HG02981 (cell line): ENCODE data around the gene COG3.

ENCODE experiments used
- ATAC-seq: cut with Tn5 transposase; IDR thresholded peaks from one replicate; pipeline ENCODE4 v1.9.1; 2021; ENCODE audit warnings: mild to moderate bottlenecking, moderate library complexity; ENCODE audit not compliant: unreplicated experiment

COG3 gene

DNA sequence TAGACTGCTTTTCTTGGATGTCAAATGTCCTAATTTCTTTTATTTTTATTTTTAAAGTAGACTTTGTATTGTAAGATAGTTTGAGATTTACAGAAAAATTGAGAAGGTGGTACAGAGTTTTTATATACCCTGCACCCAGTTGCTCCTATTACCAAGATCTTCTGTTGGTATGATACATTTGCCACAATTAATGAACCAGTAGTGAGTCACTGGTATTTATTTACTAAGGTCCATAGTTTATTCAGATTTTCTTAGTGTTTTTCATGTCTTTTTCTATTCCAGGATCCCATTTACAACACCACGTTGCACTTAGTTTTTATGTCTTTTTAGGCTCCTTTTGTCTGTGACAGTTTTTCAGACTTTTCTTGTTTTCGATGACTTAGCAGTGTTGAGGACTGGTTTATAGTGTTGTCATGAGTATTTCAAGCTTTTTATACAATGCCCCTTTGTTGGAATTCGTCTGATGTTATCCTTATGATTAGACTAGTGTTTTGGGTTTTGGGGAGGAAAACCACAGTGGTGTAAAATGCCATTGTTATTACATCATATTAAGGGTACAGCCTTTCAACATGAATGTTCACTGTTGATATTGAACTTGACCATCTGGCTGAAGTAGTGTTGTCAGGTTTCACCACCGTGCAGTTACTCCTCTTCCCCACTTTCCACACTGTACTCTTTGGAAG is 35.9 kb downstream of the COG3 start:
- ATAC-seq, result no peak

DNA sequence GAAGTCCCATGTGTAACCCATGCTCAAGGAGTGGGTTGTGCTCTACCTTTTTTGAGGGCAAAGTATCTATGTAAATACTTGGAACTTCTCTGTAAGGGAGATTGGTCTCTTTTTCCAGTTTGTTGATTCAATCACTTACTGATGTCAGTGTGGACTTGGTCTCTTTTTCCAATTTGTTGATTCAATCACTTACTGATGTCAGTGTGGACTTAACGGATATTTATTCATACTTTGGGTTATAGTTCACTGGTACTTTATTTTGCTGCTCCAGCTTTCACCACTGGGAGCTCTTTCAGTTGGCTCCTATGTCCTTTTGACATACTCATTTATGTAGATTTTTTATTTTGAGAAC is 36.4 kb downstream of the COG3 start:
- ATAC-seq, result no peak

DNA sequence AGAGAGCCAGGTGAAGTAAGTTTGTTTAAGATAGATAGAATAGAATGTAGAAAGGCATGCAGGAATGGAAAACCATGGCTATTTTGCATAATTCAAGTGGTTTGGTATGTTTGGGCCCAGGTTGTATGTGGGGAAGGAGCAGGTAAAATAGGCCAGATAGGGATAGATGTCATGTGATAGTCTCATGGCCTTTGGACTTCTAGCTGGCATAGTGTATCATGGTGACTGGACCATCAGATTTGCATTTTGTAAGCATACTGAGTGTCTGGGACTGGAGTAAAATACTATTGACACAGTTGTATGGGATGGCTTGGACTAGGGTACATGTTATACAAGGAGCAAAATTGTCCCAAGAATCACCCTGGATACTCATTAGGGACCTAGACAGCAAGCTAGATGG is 38.9 kb downstream of the COG3 start:
- ATAC-seq, result no peak

DNA sequence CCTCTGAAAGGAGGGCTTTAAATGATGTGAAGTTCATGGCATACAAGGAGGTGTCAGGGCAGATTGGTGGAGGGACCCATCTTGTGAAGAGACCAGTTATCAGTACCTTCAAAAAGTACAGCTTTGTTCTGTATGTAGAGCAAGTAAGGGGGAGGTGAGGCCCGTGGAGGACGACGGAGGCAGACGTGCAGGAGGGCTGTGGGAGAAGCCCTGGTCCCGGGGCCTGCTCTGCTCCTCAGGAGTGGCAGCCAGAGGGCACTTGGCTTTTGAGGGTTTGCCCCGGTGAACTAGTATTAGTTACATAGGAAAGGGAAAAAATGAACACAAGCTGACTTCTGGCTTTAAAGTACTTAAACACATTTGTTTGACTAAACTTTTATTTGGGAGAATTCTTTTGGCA is 42.1 kb downstream of the COG3 start:
- ATAC-seq, result no peak

DNA sequence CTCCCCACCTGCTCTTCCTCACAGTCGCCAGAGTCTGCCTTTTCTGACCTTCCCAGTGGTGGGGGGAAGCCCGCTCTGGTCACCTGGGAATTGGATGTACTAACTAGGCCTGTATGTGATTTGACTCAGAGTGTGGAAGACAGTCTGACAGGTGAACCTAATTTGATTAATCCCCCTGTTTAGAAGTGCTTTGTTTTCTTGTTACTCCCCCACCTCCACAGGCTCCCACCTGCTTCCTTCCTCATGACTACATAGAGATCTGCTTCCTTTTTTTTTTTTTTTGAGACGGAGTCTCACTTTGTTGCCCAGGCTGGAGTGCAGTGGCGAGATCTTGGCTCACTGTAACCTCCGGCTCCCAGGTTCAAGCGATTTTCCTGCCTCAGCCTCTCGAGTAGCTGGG is 44.0 kb downstream of the COG3 start:
- no peak for ATAC-seq

DNA sequence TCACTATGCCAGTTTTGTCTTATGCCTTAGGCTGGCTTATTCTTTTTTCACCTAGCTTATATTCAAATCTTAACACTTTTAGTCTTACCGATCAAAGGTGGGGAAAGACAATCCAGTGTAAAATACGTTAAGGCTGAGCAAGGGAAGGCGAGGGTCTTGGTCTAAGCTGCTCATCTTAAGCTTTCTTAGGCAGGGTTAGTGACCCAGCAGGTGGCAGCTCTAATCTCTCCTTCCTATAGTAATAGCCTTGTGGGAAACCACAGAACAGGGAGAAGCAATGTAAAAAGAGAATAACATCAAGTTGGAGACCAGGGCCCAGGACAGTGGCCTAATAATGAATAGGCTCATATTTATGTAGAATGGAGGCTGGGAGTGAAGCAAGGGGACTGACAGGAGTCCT is 45.9 kb downstream of the COG3 start:
- no peak for ATAC-seq

DNA sequence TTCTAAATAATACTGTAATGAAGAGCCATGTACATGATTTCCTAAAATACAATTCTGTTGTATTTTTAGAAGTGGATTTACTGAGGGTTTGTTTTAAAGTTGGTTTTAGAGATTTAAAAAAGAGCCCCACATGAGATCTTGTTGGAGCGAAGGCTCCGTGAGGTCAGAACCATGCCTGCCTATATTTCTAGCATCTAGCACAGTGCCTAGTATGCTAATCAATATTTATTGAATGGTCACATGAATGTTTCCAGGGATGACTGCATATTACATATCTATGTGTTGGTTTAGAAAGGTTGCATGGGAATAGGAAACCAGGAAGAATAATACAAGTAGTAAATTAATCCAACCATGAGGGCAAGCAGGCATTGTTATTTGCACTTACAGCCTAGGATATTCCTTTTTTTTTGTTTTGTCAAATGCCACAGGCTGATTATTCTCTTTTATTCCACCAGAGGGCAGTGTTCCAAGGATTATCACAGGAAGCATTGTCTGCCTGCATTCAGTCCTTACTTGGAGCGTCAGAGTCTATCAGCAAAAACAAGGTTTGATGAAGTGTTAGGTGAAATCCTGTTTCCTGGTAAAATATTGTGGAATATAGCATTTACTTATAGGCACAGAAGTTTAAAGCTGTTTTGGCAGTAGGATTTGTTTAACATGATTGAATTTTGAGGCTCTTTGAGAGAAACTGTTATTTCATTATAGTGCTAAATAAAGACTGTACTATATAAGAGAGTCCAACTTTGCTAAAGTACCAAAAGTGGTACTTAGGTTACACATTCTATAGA is 46.8 kb downstream of the COG3 start:
- ATAC-seq, result peak; percentile 43

DNA sequence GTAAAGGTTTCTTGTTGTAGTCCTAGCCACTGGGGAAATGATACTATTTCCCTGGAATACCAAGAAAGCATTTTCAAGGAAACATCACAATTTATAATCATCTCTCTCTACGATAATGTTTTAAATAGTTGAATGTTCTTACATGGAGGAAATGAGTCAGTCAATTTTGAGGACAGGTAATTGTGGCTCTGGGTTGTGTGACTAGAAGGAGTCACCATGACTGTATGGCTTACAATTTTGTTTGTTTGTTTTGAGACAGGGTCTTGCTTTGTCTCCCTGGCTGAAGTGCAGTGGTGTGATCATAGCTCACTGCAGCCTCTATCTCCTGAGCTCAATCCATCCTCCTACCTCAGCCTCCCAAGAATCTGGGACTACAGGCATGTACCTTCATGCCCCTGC is 47.4 kb downstream of the COG3 start:
- ATAC-seq, result no peak

DNA sequence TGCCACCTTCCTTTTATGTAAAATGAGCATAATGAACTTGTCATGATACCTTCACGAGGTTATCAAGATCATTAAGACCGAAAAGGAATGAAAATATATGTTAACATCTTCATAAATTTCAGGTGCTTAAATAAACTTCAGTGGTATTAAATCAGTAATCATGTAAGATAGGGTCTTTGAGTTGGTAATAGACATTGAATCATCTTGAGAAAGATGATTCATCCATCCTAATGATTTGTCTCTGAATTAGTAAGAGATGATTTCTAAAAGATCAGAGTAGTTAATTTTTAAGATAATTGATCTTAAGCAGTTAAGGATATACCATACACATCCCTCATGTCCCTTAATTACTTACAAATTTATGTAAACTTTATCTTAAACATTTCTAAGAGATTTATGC is 52.0 kb downstream of the COG3 start:
- ATAC-seq, result no peak

DNA sequence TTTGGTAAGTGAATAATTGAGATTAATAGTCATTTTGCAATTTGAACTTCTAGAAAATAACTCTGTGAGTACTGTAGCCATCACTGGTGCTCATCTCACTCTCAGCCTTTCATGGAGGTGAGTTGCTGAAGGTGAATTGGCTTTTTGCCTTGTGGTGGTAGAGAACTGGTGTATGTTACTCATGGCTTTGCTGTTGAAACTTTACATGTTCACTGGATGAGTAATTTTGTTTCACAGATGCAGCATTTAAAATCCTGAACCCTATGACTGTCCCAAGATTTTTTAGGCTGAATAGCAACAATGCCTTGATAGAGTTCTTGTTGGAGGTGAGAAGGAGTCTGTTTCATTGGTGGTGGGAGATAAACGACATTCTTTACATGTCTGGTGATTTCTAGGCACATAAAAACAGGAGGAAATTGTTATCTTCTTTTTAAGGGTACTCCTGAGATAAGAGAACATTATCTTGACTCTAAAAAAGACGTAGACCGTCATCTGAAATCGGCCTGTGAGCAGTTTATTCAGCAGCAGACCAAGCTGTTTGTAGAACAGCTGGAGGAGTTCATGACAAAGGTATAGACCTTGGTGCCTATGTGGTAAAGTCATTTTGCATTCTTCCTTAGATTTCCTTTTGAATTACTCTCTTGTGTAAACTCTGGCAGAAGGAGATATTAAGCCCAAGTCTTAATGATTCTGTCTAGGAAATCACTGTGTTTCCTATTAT is 53.9 kb downstream of the COG3 start:
- no peak for ATAC-seq

DNA sequence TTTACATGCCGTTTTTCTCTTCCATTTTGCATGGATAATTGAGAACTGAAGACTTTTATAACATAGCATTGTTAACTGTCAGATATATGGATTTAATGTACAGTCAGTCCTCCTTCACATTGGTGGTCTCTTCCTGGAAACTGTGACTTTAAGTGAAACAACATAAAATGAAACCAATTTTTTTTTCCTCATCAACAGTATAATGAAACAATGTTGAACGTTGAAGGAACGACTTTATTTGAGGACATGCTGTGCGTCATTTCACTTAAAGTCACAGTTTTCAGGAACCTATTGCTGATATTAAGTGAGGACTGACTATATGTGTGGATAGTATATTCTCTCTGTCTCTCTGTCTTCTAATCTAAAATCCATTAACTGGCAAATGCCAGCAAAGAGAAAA is 54.8 kb downstream of the COG3 start:
- ATAC-seq, result no peak

DNA sequence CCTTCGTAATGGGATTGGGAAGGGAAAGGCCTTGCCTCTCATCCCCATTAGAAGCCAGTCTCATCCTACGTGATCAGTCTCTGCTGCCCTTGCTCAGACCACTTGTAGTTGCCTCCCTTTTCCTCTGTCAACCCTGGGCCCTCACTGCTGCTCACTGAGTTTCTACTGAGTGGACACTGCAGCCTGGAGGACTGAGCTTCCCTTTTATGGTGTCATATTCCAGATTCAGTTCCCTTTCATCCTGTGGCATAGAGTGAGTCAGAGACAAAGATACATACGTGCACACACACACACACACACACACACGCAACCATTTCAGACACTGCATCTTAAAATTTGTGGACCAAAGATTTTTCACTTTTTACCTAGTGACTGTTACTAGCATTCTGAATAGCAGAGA is 56.6 kb downstream of the COG3 start:
- ATAC-seq, result no peak

DNA sequence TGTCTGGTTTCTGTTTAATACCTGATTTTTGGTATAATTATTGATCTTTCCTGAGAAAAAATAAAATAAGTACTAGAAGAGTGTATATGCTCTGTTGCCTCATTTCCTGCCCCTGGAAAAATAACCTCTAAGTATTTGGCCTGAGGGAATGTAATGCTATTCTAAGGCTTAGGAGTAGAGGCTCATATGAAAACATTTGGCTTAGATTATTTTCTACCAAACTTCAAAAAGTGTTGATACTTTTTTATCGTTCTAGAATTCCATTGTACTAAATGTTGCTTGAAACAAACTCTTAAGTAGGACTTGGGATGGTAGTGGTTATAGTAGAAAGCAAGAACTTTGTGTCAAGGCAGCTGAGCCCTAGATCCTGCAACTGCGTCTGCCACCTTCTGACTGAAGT is 57.8 kb downstream of the COG3 start:
- ATAC-seq, result no peak

DNA sequence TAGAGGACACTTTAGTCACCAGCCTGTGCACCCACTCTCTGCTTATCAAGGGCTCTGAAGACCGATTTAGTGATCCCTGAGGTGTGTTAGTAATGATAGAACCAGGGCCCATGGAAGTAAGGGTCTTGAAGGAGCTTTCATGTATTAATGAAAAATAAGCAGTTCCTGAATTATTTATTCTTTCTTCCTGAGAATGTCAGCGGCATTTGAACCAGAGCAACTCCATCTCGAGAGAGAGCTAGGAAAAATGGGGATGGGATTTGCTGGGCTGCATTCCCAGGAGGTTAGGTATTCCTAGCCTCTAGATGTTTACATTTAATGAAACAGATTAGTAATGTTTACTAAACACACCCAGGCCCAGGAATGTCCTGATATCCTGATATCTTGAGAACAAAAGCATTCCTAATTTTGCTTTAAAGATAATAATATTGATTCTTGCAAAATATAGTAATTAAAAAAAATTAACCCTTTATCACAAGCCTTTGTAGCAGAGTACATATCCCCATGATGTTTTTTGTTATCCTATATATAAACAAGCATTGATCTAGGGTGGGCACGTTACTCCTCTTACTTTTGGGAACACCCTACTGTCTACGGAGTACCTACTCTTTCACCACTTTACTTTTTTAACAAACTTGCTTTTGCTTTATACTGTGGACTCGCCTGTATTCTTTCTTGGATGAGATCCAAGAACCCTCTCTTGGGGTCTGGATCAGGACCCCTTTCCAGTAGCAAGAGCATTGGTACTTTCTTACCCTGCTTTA is 63.1 kb downstream of the COG3 start:
- no peak for ATAC-seq

DNA sequence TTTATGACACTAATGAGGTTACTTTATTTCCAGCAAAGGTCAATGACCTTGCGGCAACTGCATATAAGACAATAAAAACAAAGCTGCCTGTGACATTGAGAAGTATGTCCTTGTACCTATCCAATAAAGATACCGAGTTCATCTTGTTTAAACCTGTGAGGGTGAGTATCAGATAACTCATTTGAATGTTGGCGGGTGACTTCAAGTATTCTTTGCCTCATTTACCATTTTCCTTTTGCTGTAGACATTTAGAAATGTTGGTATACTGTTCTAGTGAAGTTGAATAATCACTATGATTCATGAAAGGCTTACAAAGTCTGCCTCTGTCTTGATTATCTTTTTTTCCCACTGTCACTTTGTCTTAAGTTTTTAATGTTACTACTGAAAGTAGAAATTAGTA is 65.0 kb downstream of the COG3 start:
- no peak for ATAC-seq

DNA sequence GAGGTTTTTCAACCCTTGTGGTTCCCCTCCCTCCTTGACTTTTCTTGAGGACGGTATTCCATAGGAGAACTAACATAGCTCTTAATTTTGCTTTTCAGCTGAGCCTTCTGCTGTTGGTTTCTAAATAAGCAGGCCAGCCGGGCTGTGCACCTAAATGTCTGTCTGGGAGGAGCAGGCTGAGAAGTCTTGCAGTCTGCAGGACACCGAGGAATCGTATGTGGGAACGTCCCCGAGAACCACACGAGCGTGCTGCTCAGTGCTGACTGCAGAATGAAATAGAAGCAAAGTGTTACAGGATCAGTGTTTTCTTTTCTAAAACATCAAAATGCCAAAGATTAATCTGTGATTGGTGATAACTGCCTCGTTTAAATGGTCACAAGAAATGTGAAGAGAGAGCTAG is 69.9 kb downstream of the COG3 start:
- ATAC-seq, result no peak

DNA sequence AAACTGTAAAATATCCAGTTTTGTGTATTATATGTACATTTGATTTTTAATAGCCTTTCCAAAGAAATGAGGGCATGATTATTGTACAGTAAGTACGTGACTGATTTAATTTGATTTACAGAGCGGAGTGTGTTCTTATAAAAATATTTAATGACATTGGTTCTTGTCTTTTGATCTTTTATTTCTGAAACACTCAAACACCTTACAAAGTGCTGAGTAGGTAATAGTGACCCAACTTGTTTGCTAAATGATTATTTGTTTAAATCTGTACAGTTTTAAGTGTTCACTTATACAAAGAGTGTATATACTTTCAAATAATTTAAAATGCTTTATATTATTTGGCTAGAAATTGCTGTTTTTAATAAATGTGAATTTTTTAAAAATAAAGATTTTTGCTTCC is 71.5 kb downstream of the COG3 start:
- no peak for ATAC-seq

DNA sequence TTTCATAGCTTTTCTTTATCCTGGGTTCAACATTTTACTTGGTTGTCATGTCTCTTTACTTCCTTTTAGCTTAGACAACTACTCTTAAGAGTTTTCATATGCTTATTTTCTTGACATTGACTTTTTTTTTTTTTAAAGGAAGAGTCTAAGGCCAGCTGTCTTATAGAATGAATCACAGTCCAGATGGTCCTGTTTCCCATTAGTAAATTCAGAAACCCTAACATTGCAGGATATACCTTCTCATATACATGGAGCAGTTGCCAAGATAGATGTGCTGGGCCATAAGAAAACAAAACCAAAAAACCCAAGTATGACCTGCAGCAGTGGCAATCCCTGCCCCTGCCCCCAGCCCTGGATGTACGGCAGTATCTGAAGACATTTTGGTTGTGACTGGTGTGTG is 72.8 kb downstream of the COG3 start:
- ATAC-seq, result no peak

DNA sequence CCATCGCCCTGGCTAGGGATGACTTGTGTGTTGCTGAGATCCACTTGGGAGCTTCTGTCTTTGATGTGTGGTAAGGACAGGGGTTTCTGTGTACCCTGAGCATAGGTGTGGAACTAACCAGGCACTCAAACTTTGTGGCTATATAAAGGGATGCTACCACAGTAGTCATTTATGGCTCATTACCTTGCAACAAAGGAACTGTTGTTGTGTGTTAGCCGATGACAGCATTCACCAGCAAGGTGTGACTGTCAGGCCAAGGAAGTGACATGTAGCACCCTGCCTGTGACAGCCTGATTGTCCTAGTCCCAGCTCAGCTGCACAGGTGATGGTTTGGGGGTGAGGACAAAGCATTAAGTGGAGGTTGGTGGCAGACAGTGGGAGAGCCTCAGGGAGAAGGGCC is 73.6 kb downstream of the COG3 start:
- ATAC-seq, result peak; percentile 47

DNA sequence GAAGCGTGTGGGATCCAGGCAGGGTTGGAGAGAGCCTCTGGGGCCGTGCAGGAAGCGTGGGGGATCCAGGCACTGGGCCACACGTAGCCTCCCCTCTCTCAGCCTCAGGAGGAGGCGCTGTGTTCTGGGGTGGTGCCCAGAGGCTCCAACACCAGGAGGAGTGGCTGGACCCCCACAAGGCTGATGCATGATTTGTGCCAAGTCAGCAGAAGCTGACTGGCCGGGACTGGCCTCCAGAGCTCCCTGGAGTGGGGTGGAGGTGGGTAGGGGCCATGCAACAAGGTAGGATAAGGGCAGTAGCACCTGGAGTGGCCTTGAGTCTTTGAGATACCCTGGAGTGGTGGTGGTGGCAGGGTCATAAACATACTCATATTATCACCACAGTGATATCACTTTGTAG is 75.5 kb downstream of the COG3 start:
- ATAC-seq, result no peak

DNA sequence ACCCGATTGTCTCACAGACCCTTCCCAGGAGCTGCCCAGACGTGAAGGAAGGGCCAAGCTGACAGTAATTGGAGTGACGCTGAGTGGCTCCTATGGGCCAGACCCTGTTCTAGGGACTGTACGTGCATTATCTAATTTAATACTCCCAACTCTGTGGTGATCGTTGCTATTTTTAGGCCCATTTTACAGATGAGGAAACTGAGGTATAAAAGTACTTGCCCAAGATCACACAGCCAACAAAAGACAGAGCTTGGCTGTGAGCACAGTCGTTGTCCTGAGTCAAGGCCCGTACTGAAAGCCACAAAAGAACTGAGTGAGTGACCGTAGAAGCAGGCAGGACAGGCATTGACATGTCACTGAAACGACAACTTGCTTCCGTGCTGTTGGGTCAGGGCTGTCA is 76.1 kb downstream of the COG3 start:
- no peak for ATAC-seq

DNA sequence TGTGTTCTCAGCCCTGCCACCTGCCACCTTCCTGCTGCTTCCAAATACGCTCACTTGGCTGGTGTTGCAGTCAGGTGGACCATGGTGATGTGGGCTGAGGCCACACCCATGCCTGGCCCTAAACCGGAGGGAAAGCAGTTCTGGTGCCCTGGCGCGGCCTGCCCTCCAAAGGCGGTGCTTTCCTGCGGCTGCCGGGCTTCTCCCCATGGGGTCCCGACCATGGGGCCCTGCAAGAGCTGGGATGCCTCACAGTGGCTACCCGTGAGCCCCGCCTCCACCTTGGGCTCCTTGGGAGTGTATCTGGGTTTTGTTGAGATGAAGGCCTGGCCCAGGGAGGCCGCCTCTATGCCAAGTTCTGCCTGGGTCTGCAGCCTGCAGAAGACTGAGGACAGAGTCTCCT is 77.1 kb downstream of the COG3 start:
- no peak for ATAC-seq
